Medulla oblongata (tissue), 1 donor: ENCODE results near the gene PLCD3.
"Not testable (repeated sequence)": the region's sequence is repeated elsewhere in the genome, so short reads cannot be mapped to it uniquely, and the experiment has no call there.

Experiments used
- DNase-seq: peaks from one replicate; pipeline ENCODE4 v3.0.0-alpha.2; 2015; ENCODE audit errors: extremely low spot score

Gene PLCD3

DNA sequence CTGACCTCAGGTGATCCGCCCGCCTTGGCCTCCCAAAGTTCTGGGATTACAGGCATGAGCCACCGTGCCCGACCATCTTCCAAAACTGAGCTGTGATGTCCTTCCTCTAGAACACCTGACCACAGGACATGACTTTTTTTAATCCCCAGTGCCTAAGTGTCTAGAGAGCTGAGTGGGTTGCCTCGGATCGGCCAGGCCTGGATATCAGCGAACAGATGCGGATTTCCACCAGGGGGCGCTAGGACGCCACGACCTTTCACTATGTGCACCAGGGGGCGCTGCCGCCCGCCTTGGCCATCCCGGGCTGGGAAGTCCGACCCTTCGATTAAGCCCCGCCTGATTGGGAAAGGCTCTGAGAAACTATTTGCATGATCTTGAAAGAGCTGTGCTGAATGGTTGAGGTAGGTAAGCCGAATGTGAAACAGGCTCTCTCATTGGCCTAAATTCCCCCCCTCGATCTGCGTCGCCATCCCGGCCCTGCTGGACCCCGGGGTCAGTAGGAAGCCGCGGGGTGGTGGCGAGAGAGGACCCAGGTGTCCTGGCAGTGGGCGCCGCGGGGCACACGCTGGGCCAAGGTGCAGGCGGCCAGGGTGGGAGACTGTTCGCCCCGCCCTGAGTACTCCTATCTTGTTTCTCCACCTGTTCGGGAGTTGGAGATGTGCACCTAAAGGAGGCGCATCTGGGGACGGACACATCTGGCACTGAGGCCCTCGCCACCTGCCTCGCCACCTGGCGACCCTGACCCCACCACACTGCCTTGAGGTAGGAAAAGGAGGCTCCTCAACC is 3.1 kb upstream of the PLCD3 start, which contains the start of gene ACBD4:
Gene ACBD4, plus strand, starts transcription at position 496 of the 786 bp plus-strand sequence. CDS start 458 bp downstream, outside the sequence.
- peak; percentile 98 for DNase-seq

DNA sequence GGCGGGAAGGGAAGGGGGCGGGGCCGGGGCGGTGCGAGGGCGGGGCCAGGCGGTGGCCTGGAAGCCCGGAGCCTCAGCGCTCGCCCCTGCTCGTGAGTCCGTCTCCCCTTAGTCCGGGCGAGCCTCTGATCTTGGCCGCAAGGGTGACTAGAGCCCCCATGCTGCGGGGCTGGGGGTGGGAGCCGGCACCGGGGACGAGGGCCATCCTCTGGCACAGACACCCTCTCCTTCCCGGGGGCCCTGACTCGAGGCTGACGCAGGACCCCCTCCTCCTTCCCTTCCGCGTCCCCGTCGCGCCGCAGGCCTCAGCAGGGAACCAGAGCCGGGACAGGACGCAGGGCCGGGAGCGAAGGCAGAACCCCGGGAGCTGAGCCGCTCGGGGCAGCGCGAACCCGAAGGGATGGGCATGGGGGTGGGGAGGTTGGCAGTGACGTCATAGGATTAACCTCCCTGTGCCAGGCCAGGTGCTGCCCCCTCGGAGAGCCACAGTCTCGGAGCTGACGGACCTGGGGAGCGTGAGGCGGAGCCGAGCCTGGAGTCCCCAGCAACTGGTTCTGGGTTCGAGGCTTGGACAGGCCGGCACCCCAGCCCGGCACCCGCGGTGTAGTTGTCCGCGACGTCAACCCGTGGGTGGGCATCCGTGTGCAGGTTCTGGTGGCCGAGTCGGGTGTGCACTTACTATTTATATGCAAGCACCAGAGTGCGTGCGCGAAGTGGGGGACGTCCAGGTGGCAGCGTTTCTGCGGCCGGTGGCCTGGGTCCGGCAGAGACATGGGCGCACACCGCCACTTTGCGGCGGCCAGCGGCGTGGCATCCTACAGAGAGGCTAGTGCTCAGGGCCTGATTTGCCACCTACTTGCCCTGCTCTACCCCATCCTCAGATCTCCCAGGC is 503 bp upstream of the PLCD3 start:
- peak; percentile 72 for DNase-seq

DNA sequence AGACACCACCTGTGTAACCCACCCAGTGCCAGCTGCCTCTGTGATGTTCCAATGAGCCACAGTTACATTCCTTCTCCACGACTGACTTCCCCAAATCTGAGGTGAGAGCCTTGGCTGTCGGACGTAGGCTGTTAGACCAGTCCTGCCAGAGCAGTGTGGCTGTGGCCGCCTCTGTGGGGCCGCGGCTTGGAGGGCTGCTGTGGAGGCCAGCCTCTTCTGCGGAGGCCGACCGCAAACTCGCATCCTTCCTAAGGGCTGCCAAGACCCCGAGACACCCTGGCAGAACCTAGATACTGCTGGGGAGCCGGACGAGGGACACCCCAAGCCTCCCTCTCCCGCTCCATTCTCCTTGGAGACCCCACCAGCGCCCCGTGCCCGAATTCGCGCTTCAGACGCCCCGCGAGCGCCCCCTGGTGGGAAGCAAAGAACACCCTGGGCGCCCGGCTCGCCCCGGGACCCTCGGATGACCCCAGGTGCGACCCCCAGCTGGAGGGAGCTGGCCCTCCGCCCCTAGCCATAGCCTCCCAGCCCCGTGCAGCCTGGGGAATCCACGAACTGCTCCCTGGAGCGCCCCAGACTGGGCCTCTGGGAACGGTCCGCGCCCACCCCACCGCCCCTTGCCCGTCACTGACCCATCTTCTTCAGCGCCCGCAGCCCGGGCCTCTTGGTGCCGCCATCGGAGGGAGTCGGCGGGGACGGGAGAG is 547 bp downstream of the PLCD3 start:
- no peak for DNase-seq

DNA sequence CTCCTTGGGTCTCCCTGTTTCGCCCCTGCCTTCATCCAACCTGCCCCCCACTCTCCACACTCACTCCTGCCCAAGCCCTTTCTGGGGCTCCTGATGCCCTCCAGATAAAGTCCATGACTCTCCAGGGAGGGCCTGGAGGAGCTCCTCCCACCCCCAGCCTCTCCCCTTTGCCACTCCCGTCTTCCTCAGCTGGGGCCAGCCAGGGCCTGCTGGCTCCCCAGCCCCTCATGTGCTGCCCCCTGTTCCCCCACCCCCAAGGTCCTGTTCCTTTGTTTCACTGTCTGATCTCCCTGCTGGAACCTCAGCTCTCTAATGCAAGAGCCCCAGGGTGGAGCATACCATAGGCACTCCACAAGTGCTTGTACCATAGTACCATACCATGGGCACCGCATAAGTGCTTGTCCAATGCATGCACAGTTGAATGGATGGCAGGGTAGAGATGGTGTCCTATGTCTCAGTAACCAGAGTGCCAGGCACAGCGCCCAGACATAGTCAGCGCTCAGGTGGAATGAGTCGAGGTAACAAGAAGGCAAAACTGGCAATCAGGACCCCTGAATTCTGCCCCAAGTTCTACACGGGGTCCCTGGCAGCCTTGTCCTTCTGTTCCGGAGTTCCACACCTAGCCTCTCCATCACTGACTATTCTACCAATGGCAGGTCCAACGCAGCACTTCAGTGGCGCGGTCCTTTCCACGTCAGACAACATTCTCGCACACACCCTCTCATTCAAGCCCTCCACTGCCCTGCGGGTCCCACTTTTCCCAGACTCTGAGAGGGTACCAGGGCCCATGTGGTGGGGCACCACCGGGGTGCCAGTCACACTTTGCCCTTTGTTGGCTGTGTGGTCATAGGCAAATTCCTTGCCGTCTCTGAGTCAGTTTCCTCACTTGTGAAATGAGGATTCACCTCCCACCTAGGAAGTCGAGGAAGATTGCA is 1.4 kb downstream of the PLCD3 start:
- DNase-seq = no peak

DNA sequence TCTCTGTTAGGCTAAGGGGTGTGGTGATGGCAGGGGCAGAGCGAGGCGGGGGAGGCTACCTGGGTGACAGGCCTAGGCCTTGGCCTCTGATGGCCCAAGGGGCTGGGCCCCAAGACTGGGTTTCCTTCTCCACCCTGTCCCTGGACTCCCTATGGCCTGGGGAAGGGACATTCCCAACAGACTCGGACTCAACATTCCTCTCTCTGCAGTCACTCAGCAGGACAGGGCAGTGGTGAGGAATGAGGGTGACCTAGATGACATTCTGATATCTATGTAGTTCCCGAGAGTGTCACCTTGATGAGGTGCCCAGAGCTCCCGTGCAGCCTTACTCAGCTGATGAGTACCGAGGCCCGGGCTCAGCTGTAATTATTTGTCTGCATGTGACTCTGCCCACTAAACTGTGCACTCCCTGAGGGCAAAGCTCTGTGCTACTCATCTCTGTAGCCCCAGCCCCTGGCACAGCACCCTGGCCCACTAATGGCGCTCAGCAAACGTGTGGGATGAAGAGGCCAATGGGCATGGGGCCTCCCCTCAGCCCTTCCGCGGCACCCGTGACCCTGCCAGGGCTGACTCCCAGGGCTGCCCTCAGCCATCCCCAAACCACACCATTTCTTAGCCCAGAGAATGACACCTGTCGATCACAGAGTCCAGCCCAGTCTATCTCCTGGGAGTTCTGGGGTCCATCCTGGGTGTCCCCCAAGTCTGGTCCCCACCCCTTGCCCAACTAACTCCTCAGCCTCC is 2.2 kb downstream of the PLCD3 start:
- DNase-seq = no peak

DNA sequence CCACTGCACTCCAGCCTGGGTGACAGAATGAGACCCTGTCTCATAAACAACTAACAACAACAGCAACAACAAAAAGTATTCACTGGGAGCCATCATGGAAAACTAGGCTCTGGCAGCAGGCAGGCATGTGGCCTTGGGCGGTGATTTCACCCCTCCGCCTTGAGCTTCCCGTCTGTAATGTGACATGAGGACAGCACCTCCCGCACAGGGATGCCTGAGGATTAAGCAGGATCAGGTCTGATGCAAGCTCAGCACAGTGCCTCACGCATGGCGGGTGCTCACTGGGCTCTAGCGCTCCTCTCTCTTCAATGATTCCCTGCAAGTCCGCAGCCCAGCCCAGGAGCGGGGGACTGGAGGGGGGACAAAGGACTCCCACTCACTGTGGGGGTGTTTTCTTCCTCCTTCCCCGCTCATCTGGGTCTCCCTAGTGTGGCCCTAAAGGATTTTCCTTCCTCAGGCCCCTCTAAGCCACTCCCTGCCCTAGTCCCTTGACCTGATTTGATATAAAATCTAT is 2.8 kb downstream of the PLCD3 start:
- DNase-seq = no peak

DNA sequence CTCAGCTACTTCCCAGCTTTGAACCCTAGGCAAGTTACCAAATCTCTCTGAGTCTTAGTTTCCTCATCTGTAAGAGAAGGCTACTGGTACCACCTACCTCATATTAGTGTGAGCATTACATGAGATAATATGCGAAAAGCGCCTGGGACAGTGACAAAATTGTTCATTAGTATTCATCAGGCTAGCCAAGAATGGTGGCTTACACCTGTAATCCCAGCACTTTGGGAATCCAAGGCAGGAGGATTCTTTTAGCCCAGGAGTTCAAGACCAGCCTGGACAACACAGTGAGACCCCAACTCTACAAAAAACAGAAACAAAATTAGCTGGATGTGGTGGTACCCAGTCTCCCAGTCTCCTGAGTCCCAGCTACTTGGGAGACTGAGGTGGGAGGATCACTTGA is 3.3 kb downstream of the PLCD3 start:
- DNase-seq = no peak

DNA sequence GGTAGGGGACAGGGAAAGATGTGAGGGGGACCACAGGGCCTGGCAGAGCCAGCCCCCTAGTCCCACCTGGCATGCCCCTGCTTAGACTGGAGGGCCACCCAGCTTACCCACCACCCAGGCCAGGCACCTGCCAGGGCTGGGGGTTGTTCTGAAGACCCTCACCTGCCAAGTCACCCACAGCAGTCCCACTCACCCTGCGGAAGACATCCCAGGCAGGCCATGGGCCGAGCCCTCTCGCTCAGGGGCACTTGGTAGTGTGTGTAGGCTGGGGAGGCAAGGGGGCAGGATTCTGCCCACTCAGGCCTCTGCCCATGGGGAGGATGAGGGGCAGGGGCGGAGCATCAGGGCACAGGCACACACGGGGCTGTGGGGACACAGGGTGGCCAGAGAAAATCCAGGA is 4.0 kb downstream of the PLCD3 start:
- no peak for DNase-seq

DNA sequence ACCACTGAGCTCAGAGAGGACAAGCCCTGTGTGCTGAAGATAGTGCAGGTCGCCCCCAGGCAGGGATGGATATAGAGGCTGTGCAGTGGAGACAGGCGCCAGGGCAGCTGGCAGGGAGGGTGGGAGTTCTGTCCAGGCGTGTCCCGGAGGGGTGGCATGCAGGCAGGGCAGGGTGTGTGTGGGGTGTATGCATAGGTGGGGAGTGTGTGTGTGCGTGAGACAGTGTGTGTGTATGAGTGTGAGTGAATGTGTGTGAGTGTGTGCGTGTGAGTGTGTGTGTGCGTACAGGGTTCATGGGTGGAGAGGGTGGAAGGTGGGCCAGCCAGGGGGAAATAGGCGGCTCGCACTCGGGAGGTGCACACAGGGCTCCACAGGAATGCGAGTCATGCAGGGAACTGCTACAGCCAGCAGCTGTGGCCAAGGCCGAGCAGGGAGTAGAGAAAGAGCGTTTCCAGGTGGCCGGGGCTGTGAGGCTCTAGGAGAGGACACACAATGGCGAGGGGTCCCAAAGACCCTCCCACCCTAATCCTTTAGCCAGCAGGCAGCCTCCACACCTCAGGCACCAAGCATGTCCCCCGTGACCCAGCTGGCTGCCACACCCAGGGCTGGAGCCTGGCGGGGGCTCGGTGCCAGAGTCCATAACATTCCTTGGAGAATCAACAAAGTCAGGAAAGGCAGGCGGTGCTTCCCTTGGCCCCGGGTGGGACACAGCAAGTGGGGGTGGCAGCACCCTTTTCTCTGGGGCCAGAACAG is 4.6 kb downstream of the PLCD3 start:
- no peak for DNase-seq

DNA sequence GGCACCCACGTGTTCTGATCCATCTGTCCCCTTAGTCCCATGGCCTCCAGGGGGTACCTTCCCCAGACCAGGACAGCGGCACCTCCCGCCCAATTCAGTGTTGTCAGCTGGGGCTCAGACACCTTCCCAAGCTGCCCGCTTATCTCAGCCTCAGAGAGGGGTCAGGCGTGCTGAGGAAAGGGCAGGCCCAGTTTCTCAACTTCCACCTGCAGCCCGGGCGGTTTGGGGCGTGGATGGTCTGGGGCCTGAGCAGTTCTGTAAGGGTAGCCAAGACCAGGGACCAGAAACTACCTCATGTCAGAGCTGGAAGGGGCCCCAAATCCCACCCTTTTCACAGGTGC is 5.1 kb downstream of the PLCD3 start:
- DNase-seq = no peak

DNA sequence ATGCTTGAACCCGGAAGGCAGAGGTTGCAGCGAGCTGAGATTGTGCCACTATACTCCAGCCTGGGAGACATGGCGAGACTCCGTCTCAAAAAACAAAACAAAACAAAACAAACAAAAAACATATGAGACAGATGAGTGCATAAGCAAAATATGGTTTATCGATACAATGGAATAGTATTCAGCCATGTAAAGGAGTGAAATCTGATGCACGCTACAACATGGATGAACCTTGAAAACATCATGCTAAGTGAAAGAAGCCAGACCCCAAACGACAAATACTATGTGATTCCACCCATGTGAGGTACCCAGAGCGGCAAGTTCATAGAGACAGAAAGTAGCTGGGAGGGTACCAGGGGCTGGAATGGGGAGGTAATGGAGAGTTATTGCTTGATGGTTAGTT is 6.8 kb downstream of the PLCD3 start:
- DNase-seq = no peak

DNA sequence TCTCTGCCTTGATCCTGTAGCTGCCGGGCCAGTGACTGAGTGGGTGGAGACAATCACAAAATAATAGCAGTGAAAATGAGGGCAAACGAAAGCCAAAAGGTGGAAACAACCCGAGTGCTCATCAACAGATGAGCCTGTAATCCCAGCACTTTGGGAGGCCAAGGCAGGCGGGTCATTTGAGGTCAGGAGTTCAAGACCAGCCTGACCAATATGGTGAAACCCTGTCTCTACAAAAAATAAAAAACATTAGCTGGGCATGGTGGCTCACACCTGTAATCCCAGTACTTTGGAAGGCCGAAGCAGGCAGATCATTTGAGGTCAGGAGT is 7.6 kb downstream of the PLCD3 start:
- DNase-seq = not testable (repeated sequence)

DNA sequence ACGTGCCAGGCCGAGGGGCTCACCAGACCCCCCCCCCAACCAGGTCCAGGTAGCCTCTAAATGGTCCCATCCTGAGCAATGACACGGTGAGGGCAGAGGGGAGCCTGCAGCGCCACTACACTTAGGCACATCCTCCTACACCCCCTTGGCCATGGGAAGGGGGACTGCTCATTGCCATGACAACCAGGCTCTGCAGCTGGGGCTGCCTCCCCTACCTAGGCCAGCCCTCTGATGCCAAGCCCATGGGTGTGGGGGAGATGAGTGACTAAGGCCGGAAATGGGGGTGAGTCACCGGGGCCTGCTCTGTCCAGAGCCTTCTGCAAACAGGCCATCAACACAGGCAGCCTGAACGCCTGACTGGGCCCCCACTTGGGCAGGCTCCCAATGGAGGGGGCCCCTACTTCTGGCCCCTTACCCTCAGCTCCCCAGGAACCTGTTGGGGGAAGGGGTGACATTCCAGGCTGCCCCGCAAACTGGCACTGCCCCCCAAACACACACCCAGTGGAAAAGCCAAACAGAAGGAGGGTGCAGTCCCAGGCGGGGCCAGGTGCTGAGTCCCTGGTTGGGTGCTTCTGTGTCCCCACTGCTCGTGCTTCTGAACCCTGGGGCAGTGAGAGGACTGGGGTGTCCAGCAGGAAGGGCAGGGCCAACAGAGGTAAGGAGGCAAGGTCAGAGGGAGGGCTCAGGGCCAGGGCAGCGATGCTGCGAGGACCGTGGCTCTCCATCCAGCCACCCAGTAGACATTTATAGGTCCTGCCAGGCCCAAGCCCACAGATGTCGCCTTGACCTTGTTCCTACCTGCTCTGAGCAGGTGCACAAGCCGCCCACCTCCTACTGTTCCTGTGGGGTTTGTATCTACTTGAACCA is 8.2 kb downstream of the PLCD3 start:
- DNase-seq = no peak

DNA sequence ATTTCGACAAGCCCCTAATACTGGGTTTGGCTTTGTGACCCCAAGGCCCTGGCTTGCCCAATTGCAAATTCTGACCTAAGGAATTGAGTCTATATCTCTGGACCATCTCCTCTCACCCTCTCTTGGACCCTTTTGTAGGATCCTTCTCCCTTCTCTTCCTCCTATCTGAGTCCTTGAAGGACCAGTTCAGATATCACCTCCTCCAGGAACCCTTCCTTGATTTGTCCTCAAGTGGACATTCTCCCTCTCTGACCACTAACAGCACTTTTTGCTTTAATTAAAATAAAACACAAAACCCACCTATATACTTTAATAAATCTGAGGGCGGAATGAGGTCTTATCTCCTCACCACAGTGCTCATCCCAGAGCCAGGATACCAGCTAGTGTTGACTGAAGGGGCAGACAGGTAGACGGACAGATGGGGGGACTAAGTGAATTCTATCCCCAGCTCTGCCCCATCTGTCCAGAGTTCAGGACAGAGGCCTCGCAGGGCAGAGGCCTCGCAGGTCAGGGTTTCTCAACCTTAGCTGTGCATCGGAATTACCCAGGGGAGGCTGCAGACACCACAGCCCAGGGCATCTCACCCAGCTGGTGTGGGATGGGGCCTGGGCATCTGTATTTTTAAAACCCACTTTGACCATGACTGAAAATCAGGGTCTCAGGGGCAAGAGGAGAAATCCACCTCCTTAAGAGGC is 9.1 kb downstream of the PLCD3 start:
- no peak for DNase-seq

DNA sequence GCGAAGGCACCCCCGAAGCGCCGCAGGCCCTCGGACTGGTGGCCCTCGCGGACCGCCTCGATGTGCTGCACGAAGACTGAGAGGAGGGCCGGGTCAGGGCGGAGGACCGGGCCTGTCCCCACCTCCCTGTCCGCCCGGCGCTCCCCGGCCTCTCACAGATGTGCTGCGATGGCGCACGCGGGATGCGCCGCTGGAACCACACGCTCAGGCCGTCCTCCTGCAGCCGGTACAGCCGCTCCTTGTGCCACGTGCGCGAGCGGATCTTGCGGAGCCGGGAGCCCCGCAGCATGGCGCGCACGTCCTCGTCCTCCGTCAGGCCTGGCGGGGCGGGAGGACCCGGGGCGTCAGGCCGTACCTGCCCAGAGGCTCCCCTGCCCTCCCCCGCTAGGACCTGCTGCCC is 11.3 kb downstream of the PLCD3 start:
- no peak for DNase-seq

DNA sequence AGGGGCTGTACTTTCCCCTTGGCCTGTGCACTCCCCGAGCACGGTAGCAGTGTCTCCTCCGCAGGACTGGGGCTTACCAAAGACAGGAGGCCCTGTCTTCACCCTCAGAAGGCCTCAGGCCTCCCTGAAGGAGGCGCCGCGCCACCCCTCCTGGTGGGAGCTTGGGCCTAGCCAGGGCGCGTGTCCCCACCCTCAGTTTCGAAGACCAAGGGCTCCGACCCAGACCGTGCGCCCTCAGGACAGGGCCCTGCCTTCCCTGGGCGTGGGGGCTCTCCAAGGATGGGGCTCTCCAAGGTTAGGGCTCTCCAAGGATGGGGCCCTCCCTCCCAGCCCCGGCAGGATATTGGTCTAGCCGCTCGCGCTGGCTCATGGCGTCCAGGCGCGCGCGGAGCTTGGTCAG is 11.8 kb downstream of the PLCD3 start:
- no peak for DNase-seq

DNA sequence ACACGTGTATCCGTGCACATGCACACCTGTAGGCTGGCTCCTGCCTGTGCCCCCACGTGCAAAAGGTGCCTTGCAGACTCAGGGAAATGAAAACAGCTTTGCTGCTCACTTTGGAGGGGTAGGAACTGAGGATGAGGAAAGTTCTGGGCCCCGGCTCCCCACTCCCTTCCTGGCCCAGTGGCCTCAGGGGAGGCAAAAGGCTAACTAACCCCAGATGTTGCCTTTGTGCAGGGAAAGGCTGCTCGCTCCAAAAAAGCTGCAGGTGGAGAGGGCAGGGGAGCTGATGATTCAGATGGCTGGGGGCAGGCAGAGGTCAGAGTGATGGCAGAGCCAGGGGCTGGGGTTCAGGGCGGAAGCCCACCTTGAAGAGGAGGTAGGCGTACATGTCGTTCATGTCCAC is 12.4 kb downstream of the PLCD3 start:
- no peak for DNase-seq

DNA sequence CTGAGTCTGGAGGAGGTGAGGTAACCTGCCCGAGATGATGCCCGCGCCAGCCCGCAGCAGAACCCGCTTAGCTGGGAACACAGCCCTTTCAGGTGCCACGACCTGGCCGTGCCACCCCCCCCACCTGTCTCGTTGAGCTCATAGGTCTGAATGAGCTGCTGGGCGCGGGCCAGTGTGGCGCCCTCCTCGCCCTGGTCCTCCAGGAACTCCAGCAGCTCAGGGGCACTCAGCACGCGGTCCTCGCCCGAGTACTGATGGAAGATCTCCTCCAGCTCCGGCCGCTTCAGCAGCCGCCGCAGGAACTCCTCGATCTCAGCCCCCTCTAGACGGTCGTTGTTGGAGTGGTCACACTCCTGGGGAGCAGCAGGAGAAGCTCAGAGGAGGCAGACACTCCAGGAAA is 13.6 kb downstream of the PLCD3 start:
- DNase-seq = no peak
